ENCODE results near the gene C2CD3.

The C2CD3 gene

DNA sequence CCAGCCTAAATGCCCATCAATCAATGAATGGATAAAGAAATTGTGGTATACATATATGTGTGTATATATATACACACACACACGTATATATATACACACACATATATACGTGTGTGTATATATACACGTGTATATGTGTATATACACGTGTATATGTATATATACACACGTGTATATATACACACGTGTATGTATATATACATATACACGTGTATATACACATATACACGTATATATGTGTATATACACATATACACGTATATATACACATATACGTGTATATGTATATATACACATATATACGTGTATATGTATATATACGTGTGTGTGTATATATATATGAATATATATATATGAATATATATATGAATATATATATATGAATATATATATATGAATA is 54.1 kb downstream of the C2CD3 start:
- no peaks in the 10 kb centered on the region for H3K27me3 ChIP-seq
- H3K4me1 ChIP-seq, result no peaks in the 10 kb centered on the region
- no peak for DNase-seq
- intact Hi-C loops (cut with DNase I; ENCODE audit: low total_unique reads), result no loop called here
- no peak overlapping the region for H3K4me3 ChIP-seq
- TF ChIP-seq, protein P1, sequence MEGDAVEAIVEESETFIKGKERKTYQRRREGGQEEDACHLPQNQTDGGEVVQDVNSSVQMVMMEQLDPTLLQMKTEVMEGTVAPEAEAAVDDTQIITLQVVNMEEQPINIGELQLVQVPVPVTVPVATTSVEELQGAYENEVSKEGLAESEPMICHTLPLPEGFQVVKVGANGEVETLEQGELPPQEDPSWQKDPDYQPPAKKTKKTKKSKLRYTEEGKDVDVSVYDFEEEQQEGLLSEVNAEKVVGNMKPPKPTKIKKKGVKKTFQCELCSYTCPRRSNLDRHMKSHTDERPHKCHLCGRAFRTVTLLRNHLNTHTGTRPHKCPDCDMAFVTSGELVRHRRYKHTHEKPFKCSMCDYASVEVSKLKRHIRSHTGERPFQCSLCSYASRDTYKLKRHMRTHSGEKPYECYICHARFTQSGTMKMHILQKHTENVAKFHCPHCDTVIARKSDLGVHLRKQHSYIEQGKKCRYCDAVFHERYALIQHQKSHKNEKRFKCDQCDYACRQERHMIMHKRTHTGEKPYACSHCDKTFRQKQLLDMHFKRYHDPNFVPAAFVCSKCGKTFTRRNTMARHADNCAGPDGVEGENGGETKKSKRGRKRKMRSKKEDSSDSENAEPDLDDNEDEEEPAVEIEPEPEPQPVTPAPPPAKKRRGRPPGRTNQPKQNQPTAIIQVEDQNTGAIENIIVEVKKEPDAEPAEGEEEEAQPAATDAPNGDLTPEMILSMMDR (IDR thresholded peaks at IDR 0.05), result no peak
- no peaks in the 10 kb centered on the region for H3K9me3 ChIP-seq
- no peak overlapping the region for H3K27ac ChIP-seq
- H3K36me3 ChIP-seq, result peaks cover 37 to 55% (median 55%) of the 10 kb centered on the region in 3 donors

DNA sequence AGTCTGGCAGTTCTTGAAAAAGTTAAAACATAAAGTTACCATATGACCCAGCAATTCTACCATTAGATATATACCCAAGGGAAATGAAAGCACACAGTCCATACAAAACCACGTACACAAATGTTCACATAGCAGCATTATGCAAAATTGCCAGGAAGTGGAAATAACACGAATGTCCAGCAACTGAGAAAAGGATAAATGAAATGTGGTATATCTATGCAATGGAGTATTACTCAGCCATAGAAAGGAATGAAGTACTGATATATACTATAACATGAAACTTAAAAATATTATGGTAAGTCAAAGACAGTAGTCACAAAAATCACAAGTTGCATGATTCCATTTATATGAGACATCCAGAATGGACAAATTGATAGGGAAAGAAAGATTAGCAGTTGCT is 57.9 kb downstream of the C2CD3 start:
- H3K4me1 ChIP-seq, result no peaks in the 10 kb centered on the region
- H3K36me3 ChIP-seq, result peaks cover 41 to 60% (median 45%) of the 10 kb centered on the region in 3 donors
- TF ChIP-seq, protein P1 (IDR thresholded peaks at IDR 0.05), result no peak

DNA sequence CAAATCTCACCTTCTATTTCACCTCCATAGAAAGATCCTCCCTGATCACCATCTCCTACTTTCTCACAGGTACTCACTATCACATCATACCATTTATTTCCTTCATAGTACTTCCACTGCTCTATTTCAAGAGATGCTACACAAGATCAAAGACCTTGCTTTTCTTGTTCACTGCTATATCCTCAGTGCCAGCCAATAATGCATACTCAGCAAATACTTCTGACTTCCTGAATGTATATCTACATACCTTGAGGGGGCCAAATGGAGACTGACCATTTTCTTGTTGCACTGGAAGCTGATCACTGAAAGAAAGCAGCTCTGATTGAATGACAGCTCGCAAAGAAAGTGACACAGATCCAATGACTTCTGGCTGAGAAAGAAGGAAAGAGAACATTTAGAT is 64.7 kb downstream of the C2CD3 start:
- no peak for DNase-seq
- no peaks in the 10 kb centered on the region for H3K27me3 ChIP-seq
- H3K36me3 ChIP-seq, result peaks cover 42 to 65% (median 44%) of the 10 kb centered on the region in 3 donors
- intact Hi-C loops (cut with DNase I; ENCODE audit: low total_unique reads), result no loop called here
- H3K27ac ChIP-seq, result no peak overlapping the region
- no peaks in the 10 kb centered on the region for H3K4me1 ChIP-seq
- no peaks in the 10 kb centered on the region for H3K9me3 ChIP-seq
- TF ChIP-seq, protein P1 (IDR thresholded peaks at IDR 0.05), result no peak
- H3K4me3 ChIP-seq, result no peak overlapping the region

More for the DNA sequence above, 57.9 kb downstream of the C2CD3 start:
- DNase-seq, result no peak
- Histone ChIP-seq H3K27ac (no peak overlapping the region), H3K27me3 (no peaks in the 10 kb centered on the region), H3K4me3 (no peak overlapping the region), H3K9me3 (no peaks in the 10 kb centered on the region)
- intact Hi-C loops (cut with DNase I; ENCODE audit: low total_unique reads), result no loop called here

DNA sequence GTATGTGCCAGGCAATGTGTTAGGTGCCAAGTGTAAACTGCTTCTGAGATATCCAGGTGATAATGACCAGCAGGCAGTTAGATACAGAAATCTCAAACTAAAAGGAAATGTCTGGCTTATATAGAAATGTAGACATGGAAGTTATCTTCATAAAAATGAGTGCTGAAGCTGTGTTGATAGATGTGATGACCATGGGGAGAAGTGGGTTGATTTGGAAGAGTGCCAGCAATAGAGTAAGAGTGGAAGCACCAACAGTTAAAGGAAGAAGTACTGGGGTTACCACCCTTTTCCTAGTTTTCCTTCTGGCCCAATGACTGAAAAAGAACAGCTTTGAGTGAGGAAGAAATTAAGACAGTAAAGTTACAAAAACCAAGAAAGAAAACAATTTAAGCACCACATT is 68.5 kb downstream of the C2CD3 start:
- intact Hi-C loops (cut with DNase I; ENCODE audit: low total_unique reads), result no loop called here
- TF ChIP-seq, protein P1 (IDR thresholded peaks at IDR 0.05), result no peak
- Histone ChIP-seq H3K27me3 (no peaks in the 10 kb centered on the region), H3K27ac (no peak overlapping the region), H3K9me3 (no peaks in the 10 kb centered on the region), H3K36me3 (peaks cover 47 to 79% (median 64%) of the 10 kb centered on the region in 3 donors), H3K4me1 (no peaks in the 10 kb centered on the region), H3K4me3 (no peak overlapping the region)
- DNase-seq, result no peak

DNA sequence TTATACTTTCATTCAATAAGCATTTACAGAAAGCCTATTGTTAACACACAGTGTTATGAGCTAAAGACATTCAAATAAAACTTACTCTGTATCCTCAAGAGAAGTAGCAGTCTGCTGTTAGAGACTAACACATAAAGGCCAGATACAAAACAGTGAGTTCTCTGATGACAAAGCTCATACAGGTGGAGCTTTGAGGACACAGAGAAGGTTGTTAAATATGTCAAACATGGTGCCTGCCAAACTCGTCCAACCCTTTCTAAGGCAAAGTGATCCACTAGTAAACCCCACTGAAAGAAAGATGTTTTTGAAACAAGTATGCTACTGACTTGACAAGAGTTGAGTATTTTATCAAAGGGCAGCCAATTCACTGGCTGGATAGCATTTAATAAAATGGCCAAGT is 70.1 kb downstream of the C2CD3 start:
- Histone ChIP-seq H3K27ac (no peak overlapping the region), H3K4me1 (no peaks in the 10 kb centered on the region), H3K36me3 (peaks cover 43 to 71% (median 62%) of the 10 kb centered on the region in 3 donors), H3K4me3 (no peak overlapping the region), H3K9me3 (no peaks in the 10 kb centered on the region), H3K27me3 (no peaks in the 10 kb centered on the region)
- TF ChIP-seq, protein P1 (IDR thresholded peaks at IDR 0.05), result no peak
- no peak for DNase-seq
- intact Hi-C loops (cut with DNase I; ENCODE audit: low total_unique reads), result no loop called here

DNA sequence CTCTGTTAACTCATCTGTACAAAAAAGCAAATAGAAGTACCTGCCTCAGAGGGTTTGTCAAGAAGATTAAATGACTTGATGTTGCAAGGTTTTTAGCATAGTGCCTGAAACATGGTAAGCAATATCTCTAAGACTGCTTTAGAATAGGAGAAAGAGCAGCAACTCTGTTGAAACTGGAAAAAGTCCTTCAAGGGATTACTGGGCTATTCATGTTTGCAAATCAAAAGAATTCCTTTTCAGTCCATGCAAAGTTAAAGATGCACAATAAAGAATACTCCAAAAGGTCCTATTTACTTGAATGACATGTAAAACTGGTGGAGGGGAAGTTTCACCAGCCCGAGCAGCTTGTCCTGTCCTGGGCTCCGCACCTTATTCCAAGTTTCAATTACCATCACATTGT is 70.6 kb downstream of the C2CD3 start:
- Histone ChIP-seq H3K36me3 (peaks cover 38 to 68% (median 57%) of the 10 kb centered on the region in 3 donors), H3K4me1 (no peaks in the 10 kb centered on the region), H3K4me3 (no peak overlapping the region), H3K27ac (no peak overlapping the region), H3K9me3 (no peaks in the 10 kb centered on the region), H3K27me3 (no peaks in the 10 kb centered on the region)
- intact Hi-C loops (cut with DNase I; ENCODE audit: low total_unique reads), result no loop called here
- no peak for DNase-seq
- TF ChIP-seq, protein P1 (IDR thresholded peaks at IDR 0.05), result no peak
